Endothelial cell of umbilical vein (primary cell): Measurements from ENCODE around the gene JADE1.

Experiments used
- EZH2 ChIP-seq: IDR thresholded peaks from 2 replicates; pipeline ENCODE4 v1.6.1; 2012; ENCODE audit warnings: borderline replicate concordance, low read depth, mild to moderate bottlenecking, moderate library complexity, low read length, inconsistent platforms; ENCODE audit not compliant: severe bottlenecking
- FOS ChIP-seq: IDR thresholded peaks from 2 replicates; pipeline ENCODE4 v1.6.1; 2011; ENCODE audit warnings: mild to moderate bottlenecking, low read length, moderate library complexity, borderline replicate concordance; ENCODE audit not compliant: insufficient read depth
- GATA2 ChIP-seq: IDR thresholded peaks from 2 replicates; pipeline ENCODE4 v1.7.0; 2011; ENCODE audit warnings: low read depth, mild to moderate bottlenecking, moderate library complexity, mixed read lengths, low read length; ENCODE audit not compliant: insufficient read length, insufficient read depth
- MYC ChIP-seq: IDR thresholded peaks from one replicate; pipeline ENCODE4 v1.6.1; 2011; ENCODE audit warnings: mild to moderate bottlenecking, low read depth, low read length
- POLR2A ChIP-seq: IDR thresholded peaks from 2 replicates; pipeline ENCODE4 v1.6.1; 2012; ENCODE audit warnings: low read depth, mild to moderate bottlenecking, control low read depth, low read length
- POLR2AphosphoS5 ChIP-seq: IDR thresholded peaks from 2 replicates; pipeline ENCODE4 v1.6.1; 2012; ENCODE audit warnings: low read depth, mild to moderate bottlenecking, control low read depth, low read length, moderate library complexity; ENCODE audit not compliant: insufficient read depth
- TF ChIP-seq, protein P1 (sequence below), 2 donors: IDR thresholded peaks; 1 replicate in 1 of 2; 2 replicates in 1 of 2; pipeline ENCODE4 v1.5.1; 2011; ENCODE audit warnings: low read length in 2 of 2, mild to moderate bottlenecking in 2 of 2, moderate library complexity in 2 of 2, control low read depth in 1 of 2, inconsistent platforms in 1 of 2, low read depth in 1 of 2; ENCODE audit not compliant: insufficient read depth in 1 of 2; ENCODE audit errors: extremely low read depth in 1 of 2
- TF ChIP-seq, protein P2 (sequence below): IDR thresholded peaks from 2 replicates; pipeline ENCODE4 v1.6.1; 2011; ENCODE audit not compliant: insufficient read depth, insufficient read length

DNA sequence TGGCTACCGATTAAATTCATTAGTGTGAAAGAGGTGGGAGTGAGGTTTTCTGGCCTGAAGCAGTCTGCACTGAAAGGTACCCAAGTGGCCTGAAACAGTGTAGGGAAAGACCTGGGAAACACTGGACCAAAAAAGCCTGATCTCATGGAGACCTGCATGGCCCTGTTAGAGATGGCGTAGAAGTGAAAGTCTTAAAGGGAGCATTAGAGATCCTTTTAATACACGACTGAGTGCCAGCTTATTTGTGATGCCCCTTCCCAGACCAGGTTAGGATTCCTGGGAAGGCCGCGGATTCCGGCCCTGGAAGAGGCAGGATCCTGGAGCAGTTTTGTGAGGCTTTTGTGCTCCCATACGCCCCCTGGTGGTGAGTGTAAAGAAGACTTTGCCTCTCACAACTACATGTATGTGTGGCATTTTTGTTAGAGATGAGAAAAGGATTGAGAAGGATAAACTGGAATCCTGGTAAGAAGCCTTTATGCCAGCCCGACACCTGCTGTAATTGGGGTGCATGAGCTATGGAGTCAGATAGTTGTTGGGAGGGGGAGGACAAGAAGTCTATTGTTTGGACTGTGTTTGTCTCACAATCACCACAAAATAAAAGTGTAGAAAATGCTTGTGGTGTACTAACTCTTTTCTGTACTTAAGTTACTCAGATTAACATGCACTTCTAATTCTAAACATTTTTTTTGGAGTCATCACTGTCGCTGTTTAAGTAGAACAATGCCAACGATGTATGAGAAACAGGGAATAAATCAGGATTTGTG is 54.0 kb downstream of the JADE1 start:
- TF ChIP-seq, protein P1, sequence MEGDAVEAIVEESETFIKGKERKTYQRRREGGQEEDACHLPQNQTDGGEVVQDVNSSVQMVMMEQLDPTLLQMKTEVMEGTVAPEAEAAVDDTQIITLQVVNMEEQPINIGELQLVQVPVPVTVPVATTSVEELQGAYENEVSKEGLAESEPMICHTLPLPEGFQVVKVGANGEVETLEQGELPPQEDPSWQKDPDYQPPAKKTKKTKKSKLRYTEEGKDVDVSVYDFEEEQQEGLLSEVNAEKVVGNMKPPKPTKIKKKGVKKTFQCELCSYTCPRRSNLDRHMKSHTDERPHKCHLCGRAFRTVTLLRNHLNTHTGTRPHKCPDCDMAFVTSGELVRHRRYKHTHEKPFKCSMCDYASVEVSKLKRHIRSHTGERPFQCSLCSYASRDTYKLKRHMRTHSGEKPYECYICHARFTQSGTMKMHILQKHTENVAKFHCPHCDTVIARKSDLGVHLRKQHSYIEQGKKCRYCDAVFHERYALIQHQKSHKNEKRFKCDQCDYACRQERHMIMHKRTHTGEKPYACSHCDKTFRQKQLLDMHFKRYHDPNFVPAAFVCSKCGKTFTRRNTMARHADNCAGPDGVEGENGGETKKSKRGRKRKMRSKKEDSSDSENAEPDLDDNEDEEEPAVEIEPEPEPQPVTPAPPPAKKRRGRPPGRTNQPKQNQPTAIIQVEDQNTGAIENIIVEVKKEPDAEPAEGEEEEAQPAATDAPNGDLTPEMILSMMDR (IDR thresholded peaks at IDR 0.05; ENCODE audit: extremely low read depth in 1 of 2, insufficient read depth in 1 of 2, low read depth in 1 of 2, low read length in 2 of 2) = peak; percentile 78 to 83
- TF ChIP-seq, protein P2, sequence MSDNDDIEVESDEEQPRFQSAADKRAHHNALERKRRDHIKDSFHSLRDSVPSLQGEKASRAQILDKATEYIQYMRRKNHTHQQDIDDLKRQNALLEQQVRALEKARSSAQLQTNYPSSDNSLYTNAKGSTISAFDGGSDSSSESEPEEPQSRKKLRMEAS = no peak
- no peak for TF ChIP-seq POLR2AphosphoS5
- no peak for TF ChIP-seq POLR2A
- TF ChIP-seq EZH2 = no peak
- TF ChIP-seq FOS = no peak
- TF ChIP-seq GATA2 = no peak
- TF ChIP-seq MYC = no peak
